Heart left ventricle (tissue), 16 donors: Measurements from ENCODE around the gene OR1E2. TPM values are rescaled to one million over a fixed set of nuclear protein-coding genes. Genes with fewer than 3 reads are reported as not detected.

Experiments used
- ATAC-seq, 4 donors: fragments of 200-7000 bp; cut with Tn5 transposase; one replicate each; pipeline ENCODE4 v1.9.1; 2020 to 2022; ENCODE audit warnings: moderate library complexity in 4 of 4, mild to moderate bottlenecking in 3 of 4, moderate number of reproducible peaks in 1 of 4
- DNase-seq, 5 donors: peaks; one replicate each; pipeline ENCODE4 v3.0.0-alpha.2; 2020
- H3K27ac ChIP-seq, 12 donors: fragments of 200-600 bp; sonication (generic) in 4 of 12; one replicate each; pipeline versions ENCODE4 v1.5.0 to v1.8.0; 2016 to 2022; ENCODE audit warnings: mild to moderate bottlenecking in 2 of 12
- H3K27me3 ChIP-seq, 9 donors: fragments of 200-600 bp; sonication (generic) in 2 of 9; one replicate each; pipeline versions ENCODE4 v1.5.1 to v1.8.0; 2016 to 2022; ENCODE audit warnings: mild to moderate bottlenecking in 3 of 9
- H3K36me3 ChIP-seq, 9 donors: fragments of 200-600 bp; sonication (generic) in 2 of 9; one replicate each; pipeline versions ENCODE4 v1.5.0 to v1.8.0; 2018 to 2022; ENCODE audit warnings: mild to moderate bottlenecking in 2 of 9
- H3K4me1 ChIP-seq, 12 donors: fragments of 200-600 bp; sonication (generic) in 4 of 12; one replicate each; pipeline versions ENCODE4 v1.5.0 to v1.8.0; 2016 to 2022; ENCODE audit warnings: mild to moderate bottlenecking in 3 of 12
- H3K4me3 ChIP-seq, 12 donors: fragments of 200-600 bp; sonication (generic) in 4 of 12; one replicate each; pipeline versions ENCODE4 v1.5.0 to v1.8.0; 2017 to 2022; ENCODE audit warnings: mild to moderate bottlenecking in 9 of 12, moderate library complexity in 4 of 12
- H3K9me3 ChIP-seq, 12 donors: fragments of 200-600 bp; sonication (generic) in 4 of 12; one replicate each; pipeline versions ENCODE4 v1.5.0 to v1.8.0; 2016 to 2022; ENCODE audit warnings: mild to moderate bottlenecking in 1 of 12
- CTCF ChIP-seq, 12 donors: fragments of 200-600 bp; sonication (generic) in 4 of 12; IDR thresholded peaks; one replicate each; pipeline versions ENCODE4 v1.5.0 to v1.8.0; 2018 to 2022; ENCODE audit warnings: antibody characterized with exemption in 12 of 12, mild to moderate bottlenecking in 5 of 12
- POLR2A ChIP-seq, 2 donors: fragments of 450-650 bp; IDR thresholded peaks; one replicate each; pipeline ENCODE4 v1.6.1; 2017; ENCODE audit warnings: antibody characterized with exemption in 2 of 2, mild to moderate bottlenecking in 2 of 2, moderate library complexity in 2 of 2
- WGBS, 4 donors: extraction: QIAGEN DNeasy Blood & Tissue Kit in 2 of 4; methylation state at CpG; one replicate each; pipeline versions ENCODE4 v1.1.5 to v1.1.7; 2013 to 2018; 5-methylcytosine and 5-hydroxymethylcytosine counted together
- intact Hi-C, 10 donors: fragments of 100-400 bp; cut with DNase I; formaldehyde crosslinking; loops; one replicate each; pipeline versions ENCODE4 v1.11.1 to v1.14.2; 2022
- long read RNA-seq, 3 donors: library from polyadenylated mRNA; unstranded; transcript quantifications; one replicate each; pipeline ENCODE4 v2.0.0, GENCODE V29; 2020 to 2021
- polyA plus RNA-seq, 2 donors: library from polyadenylated mRNA; stranded (reverse); fragments of 200-250 nt; gene quantifications; one replicate each; pipeline ENCODE4 v1.2.3, GENCODE V29; 2013
- total RNA-seq, 9 donors: library from RNA; depleted of rRNA in 2 of 9; stranded (reverse); fragments of >200 nt in 2 of 9; fragmentation: NEBNext Ultra II Directional in 3 of 9; extraction: Animal tissue kit (Norgen Biotek cat#: 25700) in 3 of 9; gene quantifications; one replicate each; pipeline versions ENCODE4 v1.1.0 to v1.2.4, GENCODE V29; 2016 to 2023
- donor health status: ischemic (EF 13 %, LVEDD 7.1; RV severe dilation, severe dysfunction).
- donor health status: healthy with polysubstance abuse.
- donor health status: DM: no; HTN: yes; CAD: no.
- donor health status: DM: no; HTN: no; CAD: no.
- donor health status: ischemic (EF 25% LVEDD 6.9; RV normal size, moderate dysfunction).
- donor health status: ischemic (EF 25% LVEDD 5.7; RV mildly dilated, moderate dysfunction).
- donor health status: healthy.
- donor health status: DM: yes; HTN: yes; CAD: no.
- donor health status: ischemic (EF 35%, LVEDD 5.7; RV mildly dilated, moderate dysfunction).
- donor health status: nonischemic (EF 11% LVEDD 7.7; RV severe dilation, severe dysfunction).
- donor health status: DM: yes; HTN: yes; CAD: no.
- donor health status: PGD.
- donor health status: ischemic (EF 29% LVEDD 5.4; RV normal size, mild dysfunction).
- donor health status: nonischemic (EF 23%, LVEDD 6.1; RV moderate dilation, normal function).

The OR1E2 gene
- under 1 TPM in 1 of 9 donors, not detected in 8; 0.52 TPM for total RNA-seq
- not detected for polyA plus RNA-seq
- long read RNA-seq, donor 1 = 0 reads
- long read RNA-seq, donor 2 = 0 reads
- long read RNA-seq, donor 3 = 0 reads

GRCh38 chr17:3433741-3434140 lies at the start of gene OR1E2:
OR1E2 (minus strand) TSS chr17:3433841; CDS start chr17:3433841, 0 bp downstream.
- H3K36me3 ChIP-seq = no peaks in the 10 kb centered on the region
- H3K9me3 ChIP-seq = peaks cover 0 to 16% (median 0%) of the 10 kb centered on the region in 12 donors
- no peak within 1 kb of the TSS for H3K4me3 ChIP-seq
- H3K27me3 ChIP-seq = peaks cover 0 to 4% (median 0%) of the 10 kb centered on the region in 9 donors
- H3K27ac ChIP-seq = no peak within 1 kb of the TSS
- intact Hi-C loops = no loop called here
- ATAC-seq (no peak), DNase-seq (no peak)
- no peaks in the 10 kb centered on the region for H3K4me1 ChIP-seq
- no peak for TF ChIP-seq POLR2A (IDR thresholded peaks at IDR 0.05)
- TF ChIP-seq CTCF (IDR thresholded peaks at IDR 0.05) = no peak
- WGBS, 4 donors = 68 to 73% (median 69%) methylated on average over 3 of the region's 3 CpGs

- Histone ChIP-seq H3K27ac (no peak overlapping the region), H3K27me3 (no peaks in the 10 kb centered on the region), H3K4me1 (no peaks in the 10 kb centered on the region), H3K9me3 (no peaks in the 10 kb centered on the region), H3K36me3 (no peaks in the 10 kb centered on the region), H3K4me3 (no peak overlapping the region)
- intact Hi-C loops = no loop called here
- DNase-seq = no peak
- TF ChIP-seq CTCF (IDR thresholded peaks at IDR 0.05) = no peak
- TF ChIP-seq POLR2A (IDR thresholded peaks at IDR 0.05) = no peak
- WGBS, 4 donors = 63 to 74% (median 64%) methylated on average over 3 of the region's 3 CpGs
- no peak for ATAC-seq
Measured at GRCh38 chr17:3482852-3483251, 49.2 kb upstream of the OR1E2 start.

GRCh38 chr17:3479988-3480387 lies 46.3 kb upstream of the OR1E2 start:
- H3K9me3 ChIP-seq = no peaks in the 10 kb centered on the region
- no peak overlapping the region for H3K27ac ChIP-seq
- WGBS, 4 donors = 86 to 96% (median 92%) methylated on average over 3 of the region's 3 CpGs
- H3K27me3 ChIP-seq = no peaks in the 10 kb centered on the region
- H3K4me1 ChIP-seq = peaks cover 0 to 4% (median 0%) of the 10 kb centered on the region in 12 donors
- H3K36me3 ChIP-seq = no peaks in the 10 kb centered on the region
- intact Hi-C loops = no loop called here
- no peak for TF ChIP-seq CTCF (IDR thresholded peaks at IDR 0.05)
- no peak for TF ChIP-seq POLR2A (IDR thresholded peaks at IDR 0.05)
- DNase-seq (no peak), ATAC-seq (no peak)
- no peak overlapping the region for H3K4me3 ChIP-seq

GRCh38 chr17:3475812-3476610 lies 42.4 kb upstream of the OR1E2 start, which contains the start of gene ASPA:
ASPA (plus strand) TSS chr17:3475997; CDS start chr17:3476160, 163 bp downstream.
- Histone ChIP-seq H3K36me3 (no peaks in the 10 kb centered on the region), H3K27me3 (no peaks in the 10 kb centered on the region), H3K9me3 (no peaks in the 10 kb centered on the region), H3K27ac (peak within 1 kb of the TSS in 4 of 12 donors; percentile 3 to 38 (median 19)), H3K4me1 (peaks cover 0 to 13% (median 0%) of the 10 kb centered on the region in 12 donors), H3K4me3 (peak within 1 kb of the TSS in 10 of 12 donors; percentile 17 to 61 (median 43))
- TF ChIP-seq CTCF (IDR thresholded peaks at IDR 0.05) (peak in 1 of 12 donors; percentile 6), POLR2A (IDR thresholded peaks at IDR 0.05) (no peak)
- intact Hi-C loops = no loop called here
- ATAC-seq (peak in 1 of 4 donors; percentile 65), DNase-seq (no peak)
- 51 to 70% (median 61%) methylated on average over 7 of the region's 7 CpGs for WGBS, 4 donors
